Measurements from ENCODE around the gene BICDL2. TPM values are rescaled to one million over a fixed set of nuclear protein-coding genes. Genes with fewer than 3 reads are reported as not detected.

Gene BICDL2
- total RNA-seq, 1 experiment from 2014 or later = not detected

DNA sequence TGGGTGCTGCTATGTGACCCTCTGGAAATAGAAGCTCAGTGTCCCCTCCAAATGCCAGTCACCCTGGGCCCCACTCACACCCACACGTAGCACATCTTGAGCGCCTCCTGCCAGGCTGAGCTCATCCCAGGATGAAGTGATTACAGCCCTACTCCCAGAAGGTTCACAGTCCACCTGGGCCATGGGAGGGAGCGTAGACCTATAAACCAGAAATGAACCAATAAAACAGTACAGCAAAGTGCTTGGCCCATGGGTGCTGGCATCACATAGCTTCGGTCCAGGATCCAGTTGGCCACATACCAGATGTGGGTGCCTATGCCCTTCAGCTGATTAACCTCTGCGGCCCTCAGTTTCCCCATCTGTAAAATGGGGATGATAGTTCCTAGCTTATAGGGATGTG, 2.2 kb upstream of the BICDL2 start:
- DNase-seq (ENCODE audit: low spot score) = no peak
- no peak overlapping the region for H3K4me3 ChIP-seq (ENCODE audit: low read depth, low read length, poor library complexity, severe bottlenecking)
- H3K36me3 ChIP-seq (ENCODE audit: insufficient read depth, low read length, poor library complexity, severe bottlenecking) = no peaks in the 10 kb centered on the region
- no peak overlapping the region for H3K27ac ChIP-seq (ENCODE audit: low read depth, low read length, poor library complexity, severe bottlenecking)
- BruUV-seq (replicated peaks) = no TSS peak
- ChIA-PET POLR2A (ENCODE audit: low non-redundant PET) (no interaction called here), CTCF (no interaction called here)
- no peaks in the 10 kb centered on the region for H3K4me1 ChIP-seq (ENCODE audit: insufficient read depth, low read length, poor library complexity, severe bottlenecking)
- H3K27me3 ChIP-seq (replicated peaks; ENCODE audit: insufficient read depth, low read depth, low read length, poor library complexity) = peaks cover 50% of the 10 kb centered on the region
- intact Hi-C loops (cut with micrococcal nuclease; ENCODE audit: unreplicated experiment) = no loop called here
- no peaks in the 10 kb centered on the region for H3K9me3 ChIP-seq (ENCODE audit: low read depth, low read length, poor library complexity, severe bottlenecking)
- no peak for TF ChIP-seq EZH2 (IDR thresholded peaks at IDR 0.05; ENCODE audit: borderline replicate concordance, low read depth, low read length, poor library complexity, severe bottlenecking)
- TF ChIP-seq, protein P1, sequence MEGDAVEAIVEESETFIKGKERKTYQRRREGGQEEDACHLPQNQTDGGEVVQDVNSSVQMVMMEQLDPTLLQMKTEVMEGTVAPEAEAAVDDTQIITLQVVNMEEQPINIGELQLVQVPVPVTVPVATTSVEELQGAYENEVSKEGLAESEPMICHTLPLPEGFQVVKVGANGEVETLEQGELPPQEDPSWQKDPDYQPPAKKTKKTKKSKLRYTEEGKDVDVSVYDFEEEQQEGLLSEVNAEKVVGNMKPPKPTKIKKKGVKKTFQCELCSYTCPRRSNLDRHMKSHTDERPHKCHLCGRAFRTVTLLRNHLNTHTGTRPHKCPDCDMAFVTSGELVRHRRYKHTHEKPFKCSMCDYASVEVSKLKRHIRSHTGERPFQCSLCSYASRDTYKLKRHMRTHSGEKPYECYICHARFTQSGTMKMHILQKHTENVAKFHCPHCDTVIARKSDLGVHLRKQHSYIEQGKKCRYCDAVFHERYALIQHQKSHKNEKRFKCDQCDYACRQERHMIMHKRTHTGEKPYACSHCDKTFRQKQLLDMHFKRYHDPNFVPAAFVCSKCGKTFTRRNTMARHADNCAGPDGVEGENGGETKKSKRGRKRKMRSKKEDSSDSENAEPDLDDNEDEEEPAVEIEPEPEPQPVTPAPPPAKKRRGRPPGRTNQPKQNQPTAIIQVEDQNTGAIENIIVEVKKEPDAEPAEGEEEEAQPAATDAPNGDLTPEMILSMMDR (conservative IDR thresholded peaks at IDR 0.05; ENCODE audit: low read depth, low read length) = no peak

- DNase-seq (ENCODE audit: low spot score) = no peak
- POLR2A ChIA-PET (ENCODE audit: low non-redundant PET) = no interaction called here
- H3K27me3 ChIP-seq (replicated peaks; ENCODE audit: insufficient read depth, low read depth, low read length, poor library complexity) = peaks cover 56% of the 10 kb centered on the region
These were observed 1.5 kb upstream of the BICDL2 start for GRCh38 chr16:3038256-3038655.

DNA sequence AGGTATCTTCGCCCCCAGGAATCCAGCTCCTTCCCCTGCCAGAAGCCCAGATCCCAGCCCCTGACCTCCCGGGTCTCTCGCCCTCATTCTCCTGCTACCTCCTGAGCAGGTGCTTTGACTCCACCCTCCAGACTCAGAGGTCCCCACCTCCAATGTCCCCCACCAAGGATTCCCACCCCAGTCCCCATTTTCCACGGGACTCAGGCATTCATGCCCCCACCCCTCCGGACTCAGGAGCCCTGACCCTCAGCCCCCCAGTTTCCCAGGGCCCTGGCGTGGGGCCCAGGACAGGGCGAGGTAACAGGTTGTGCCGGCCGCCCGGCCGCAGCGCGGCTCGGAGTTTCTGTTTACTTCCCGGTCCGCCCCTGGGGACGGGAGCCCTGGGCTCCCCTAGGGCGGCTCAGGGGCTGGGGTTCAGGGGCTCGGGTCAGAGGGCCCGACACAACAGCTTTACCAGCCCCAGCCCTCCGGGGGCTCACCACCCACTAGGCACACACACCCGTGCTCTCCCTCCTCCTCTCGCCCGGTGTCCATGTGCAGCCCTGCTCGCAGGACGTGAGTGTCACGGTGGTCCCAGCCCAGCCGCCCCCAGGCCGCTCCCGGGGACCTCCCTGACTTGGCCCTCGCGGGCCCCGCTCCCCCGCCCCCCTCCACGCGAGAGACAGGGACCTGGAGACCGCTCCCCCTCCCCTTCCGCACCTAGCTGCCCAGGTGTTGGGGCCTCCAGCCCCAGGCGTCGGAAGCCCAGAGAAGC, 595 bp downstream of the BICDL2 start:
- Histone ChIP-seq H3K27ac (ENCODE audit: low read depth, low read length, poor library complexity, severe bottlenecking) (no peak overlapping the region), H3K27me3 (replicated peaks; ENCODE audit: insufficient read depth, low read depth, low read length, poor library complexity) (peaks cover 68% of the 10 kb centered on the region), H3K36me3 (ENCODE audit: insufficient read depth, low read length, poor library complexity, severe bottlenecking) (no peaks in the 10 kb centered on the region), H3K9me3 (ENCODE audit: low read depth, low read length, poor library complexity, severe bottlenecking) (no peaks in the 10 kb centered on the region), H3K4me3 (ENCODE audit: low read depth, low read length, poor library complexity, severe bottlenecking) (no peak overlapping the region), H3K4me1 (ENCODE audit: insufficient read depth, low read length, poor library complexity, severe bottlenecking) (no peaks in the 10 kb centered on the region)
- no peak for DNase-seq (ENCODE audit: low spot score)
- TF ChIP-seq, protein P1 (conservative IDR thresholded peaks at IDR 0.05; ENCODE audit: low read depth, low read length) = no peak
- TF ChIP-seq EZH2 (IDR thresholded peaks at IDR 0.05; ENCODE audit: borderline replicate concordance, low read depth, low read length, poor library complexity, severe bottlenecking) = peak; percentile 59
- ChIA-PET POLR2A (ENCODE audit: low non-redundant PET) (no interaction called here), CTCF (interaction anchor here (0.6 kb wide), 1 partner anchor 20 kb away, joined by 9 read pairs; no protein-coding TSS in a partner anchor)
- intact Hi-C loops (cut with micrococcal nuclease; ENCODE audit: unreplicated experiment) = no loop called here
- BruUV-seq (replicated peaks) = no TSS peak

More at GRCh38 chr16:3038256-3038655, 1.5 kb upstream of the BICDL2 start:
- Histone ChIP-seq H3K4me1 (ENCODE audit: insufficient read depth, low read length, poor library complexity, severe bottlenecking) (no peaks in the 10 kb centered on the region), H3K9me3 (ENCODE audit: low read depth, low read length, poor library complexity, severe bottlenecking) (no peaks in the 10 kb centered on the region), H3K4me3 (ENCODE audit: low read depth, low read length, poor library complexity, severe bottlenecking) (no peak overlapping the region), H3K36me3 (ENCODE audit: insufficient read depth, low read length, poor library complexity, severe bottlenecking) (no peaks in the 10 kb centered on the region), H3K27ac (ENCODE audit: low read depth, low read length, poor library complexity, severe bottlenecking) (no peak overlapping the region)
- no TSS peak for BruUV-seq (replicated peaks)
- CTCF ChIA-PET = no interaction called here
- TF ChIP-seq, protein P1 (conservative IDR thresholded peaks at IDR 0.05; ENCODE audit: low read depth, low read length) = no peak
- peak; percentile 8 for TF ChIP-seq EZH2 (IDR thresholded peaks at IDR 0.05; ENCODE audit: borderline replicate concordance, low read depth, low read length, poor library complexity, severe bottlenecking)
- intact Hi-C loops (cut with micrococcal nuclease; ENCODE audit: unreplicated experiment) = no loop called here

Measured in A673 (cell line).